H9 (cell line): ENCODE results near the gene EVX2. TPM values are rescaled to one million over a fixed set of nuclear protein-coding genes. Genes with fewer than 3 reads are reported as not detected.

Source experiments
- DNase-seq: peaks from one replicate; pipeline ENCODE4 v3.0.0-alpha.2; 2017
- H2AFZ ChIP-seq: one replicate; pipeline ENCODE4 v1.6.1; 2013; ENCODE audit warnings: mild to moderate bottlenecking, low read length, control low read depth, moderate library complexity
- H2AK5ac ChIP-seq: 2 replicates; pipeline ENCODE4 v1.6.1; 2013; ENCODE audit warnings: low read length, control low read depth, mixed read lengths; ENCODE audit not compliant: insufficient read length
- H2BK120ac ChIP-seq: one replicate; pipeline ENCODE4 v1.6.1; 2013; ENCODE audit warnings: low read depth, mild to moderate bottlenecking, low read length, control low read depth, inconsistent platforms; ENCODE audit not compliant: poor library complexity, severe bottlenecking
- H2BK12ac ChIP-seq: 2 replicates; pipeline ENCODE4 v1.6.1; 2013; ENCODE audit warnings: low read length, control low read depth, mixed read lengths, low read depth; ENCODE audit not compliant: insufficient read length
- H2BK15ac ChIP-seq: 2 replicates; pipeline ENCODE4 v1.6.1; 2013; ENCODE audit warnings: low read depth, low read length, control low read depth
- H2BK20ac ChIP-seq: one replicate; pipeline ENCODE4 v1.6.1; 2013; ENCODE audit warnings: low read depth, mild to moderate bottlenecking, low read length, control low read depth, inconsistent platforms; ENCODE audit not compliant: poor library complexity, severe bottlenecking
- H2BK5ac ChIP-seq: 2 replicates; pipeline ENCODE4 v1.6.1; 2013; ENCODE audit warnings: low read length, control low read depth, mixed read lengths; ENCODE audit not compliant: insufficient read length
- H3K14ac ChIP-seq: 2 replicates; pipeline ENCODE4 v1.6.1; 2013; ENCODE audit warnings: low read length, control low read depth; ENCODE audit not compliant: insufficient read depth
- H3K18ac ChIP-seq: 2 replicates; pipeline ENCODE4 v1.6.1; 2013; ENCODE audit warnings: low read depth, mild to moderate bottlenecking, mixed read lengths, low read length, control low read depth; ENCODE audit not compliant: insufficient read length
- H3K23ac ChIP-seq: 2 replicates; pipeline ENCODE4 v1.6.1; 2013; ENCODE audit warnings: low read length, control low read depth, mixed read lengths, low read depth; ENCODE audit not compliant: insufficient read length
- H3K23me2 ChIP-seq: 2 replicates; pipeline ENCODE4 v1.6.1; 2013; ENCODE audit warnings: low read depth, mild to moderate bottlenecking, mixed read lengths, low read length, control low read depth; ENCODE audit not compliant: insufficient read length, poor library complexity, severe bottlenecking
- H3K27ac ChIP-seq: 2 replicates; pipeline ENCODE4 v1.5.1; 2013; ENCODE audit warnings: low read length, control low read depth, mixed read lengths, low read depth; ENCODE audit not compliant: insufficient read length
- H3K27me3 ChIP-seq: 2 replicates; pipeline ENCODE4 v1.6.1; 2013; ENCODE audit warnings: low read length, control low read depth, inconsistent platforms; ENCODE audit not compliant: insufficient read depth
- H3K4ac ChIP-seq: 2 replicates; pipeline ENCODE4 v1.6.1; 2013; ENCODE audit warnings: low read depth, mild to moderate bottlenecking, control low read depth, inconsistent platforms, low read length, moderate library complexity
- H3K4me1 ChIP-seq: 2 replicates; pipeline ENCODE4 v1.6.1; 2013; ENCODE audit warnings: low read length, control low read depth, inconsistent platforms; ENCODE audit not compliant: insufficient read depth
- H3K4me2 ChIP-seq: 2 replicates; pipeline ENCODE4 v1.6.1; 2013; ENCODE audit warnings: low read length, control low read depth, mixed read lengths; ENCODE audit not compliant: insufficient read length, insufficient read depth
- H3K56ac ChIP-seq: 2 replicates; pipeline ENCODE4 v1.6.1; 2013; ENCODE audit warnings: low read depth, mild to moderate bottlenecking, mixed read lengths, low read length, control low read depth; ENCODE audit not compliant: insufficient read length
- H3K79me1 ChIP-seq: 2 replicates; pipeline ENCODE4 v1.6.1; 2013; ENCODE audit warnings: low read depth, mild to moderate bottlenecking, moderate library complexity, low read length, control low read depth, inconsistent platforms; ENCODE audit not compliant: insufficient read depth, poor library complexity, severe bottlenecking
- H3K79me2 ChIP-seq: 2 replicates; pipeline ENCODE4 v1.6.1; 2013; ENCODE audit warnings: low read length, control low read depth, inconsistent platforms; ENCODE audit not compliant: insufficient read depth
- H3K9ac ChIP-seq: 2 replicates; pipeline ENCODE4 v1.6.1; 2013; ENCODE audit warnings: low read length, control low read depth, mixed read lengths; ENCODE audit not compliant: insufficient read length; ENCODE audit errors: extremely low read depth
- H3K9me3 ChIP-seq: one replicate; pipeline ENCODE4 v1.6.1; 2013; ENCODE audit warnings: low read depth, low read length, inconsistent platforms; ENCODE audit not compliant: control insufficient read depth
- H3T11ph ChIP-seq: one replicate; pipeline ENCODE4 v1.6.1; 2013; ENCODE audit warnings: mild to moderate bottlenecking, low read length, control low read depth, inconsistent platforms
- H4K20me1 ChIP-seq: one replicate; pipeline ENCODE4 v1.6.1; 2013; ENCODE audit not compliant: control insufficient read depth, insufficient read length, insufficient read depth
- H4K5ac ChIP-seq: 2 replicates; pipeline ENCODE4 v1.6.1; 2013; ENCODE audit warnings: low read depth, mild to moderate bottlenecking, mixed read lengths, low read length, control low read depth; ENCODE audit not compliant: insufficient read length
- H4K8ac ChIP-seq: replicated peaks from 2 replicates; pipeline ENCODE4 v1.6.1; 2013; ENCODE audit warnings: low read length, control low read depth, mixed read lengths, low read depth; ENCODE audit not compliant: insufficient read length
- H4K91ac ChIP-seq: 2 replicates; pipeline ENCODE4 v1.6.1; 2013; ENCODE audit warnings: low read depth, mild to moderate bottlenecking, moderate library complexity, mixed read lengths, low read length, control low read depth; ENCODE audit not compliant: insufficient read length
- H3K27ac Mint-ChIP-seq, 3 experiments: 2 replicates in 2 of 3; 3 replicates in 1 of 3; pipeline ENCODE4 v1.8.0; 2020 to 2021; ENCODE audit warnings: mixed read lengths in 3 of 3, mild to moderate bottlenecking in 1 of 3, moderate library complexity in 1 of 3
- H3K27me3 Mint-ChIP-seq: 2 replicates; pipeline ENCODE4 v1.8.0; 2021; ENCODE audit warnings: low read depth, mild to moderate bottlenecking, moderate library complexity, mixed read lengths
- H3K36me3 Mint-ChIP-seq, 3 experiments: 2 replicates in 2 of 3; 3 replicates in 1 of 3; pipeline ENCODE4 v1.8.0; 2020 to 2021; ENCODE audit warnings: low read depth in 3 of 3, mixed read lengths in 3 of 3; ENCODE audit not compliant: insufficient read depth in 1 of 3
- H3K4me1 Mint-ChIP-seq, 2 experiments: 2 replicates each; pipeline ENCODE4 v1.8.0; 2020; ENCODE audit warnings: mixed read lengths in 2 of 2
- H3K4me3 Mint-ChIP-seq, 2 experiments: 2 replicates in 1 of 2; 3 replicates in 1 of 2; pipeline ENCODE4 v1.8.0; 2020 to 2021; ENCODE audit warnings: mild to moderate bottlenecking in 2 of 2, mixed read lengths in 2 of 2, moderate library complexity in 1 of 2
- H3K9me3 Mint-ChIP-seq, 2 experiments: 2 replicates in 1 of 2; 3 replicates in 1 of 2; pipeline ENCODE4 v1.8.0; 2020; ENCODE audit warnings: mild to moderate bottlenecking in 2 of 2, mixed read lengths in 2 of 2, moderate library complexity in 1 of 2
- total RNA-seq: library from RNA; stranded (reverse); gene quantifications from 2 replicates; pipeline ENCODE4 v1.2.1, GENCODE V29; 2021
- TF ChIP-seq, protein P1 (sequence below): fragments of 200-600 bp; sonication (generic); conservative IDR thresholded peaks from 3 replicates; pipeline ENCODE4 v1.8.0; 2021; ENCODE audit warnings: antibody characterized with exemption, mild to moderate bottlenecking

EVX2 gene
- total RNA-seq, 1 experiment from 2014 or later: not detected

DNA sequence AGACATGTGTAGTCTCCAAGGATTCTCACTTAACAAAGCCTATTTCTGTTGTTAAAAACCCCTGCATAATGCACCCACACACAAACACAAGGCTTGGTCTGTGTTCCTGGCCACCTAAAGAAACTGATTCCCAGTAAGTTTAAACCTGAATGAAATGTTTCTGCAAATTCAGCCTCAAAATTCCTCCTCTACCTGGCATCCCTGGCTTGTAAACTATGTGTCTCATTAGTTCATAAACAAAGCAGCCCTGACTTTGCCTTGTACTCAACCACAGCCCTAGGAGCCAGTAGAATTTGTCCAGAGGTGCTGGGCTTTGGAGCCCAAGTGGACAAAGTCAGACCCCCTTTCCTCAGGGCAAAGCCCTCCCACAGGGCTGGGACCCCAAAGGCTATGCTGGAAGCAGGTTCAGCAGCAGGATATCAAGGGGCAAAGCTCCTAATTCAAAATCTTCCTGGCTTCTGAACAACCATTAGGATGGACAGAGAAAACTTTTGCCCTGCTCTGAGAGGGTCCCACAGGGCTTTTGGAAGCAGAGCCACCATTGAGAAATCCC, 6.2 kb upstream of the EVX2 start:
- Histone ChIP-seq H3K9me3 (no peaks in the 10 kb centered on the region), H2AFZ (no peak overlapping the region), H3K27me3 (peaks cover 95% of the 10 kb centered on the region), H2BK20ac (no peak overlapping the region), H4K20me1 (no peaks in the 10 kb centered on the region), H2BK15ac (no peak overlapping the region), H4K8ac (no peak overlapping the region), H3K14ac (no peak overlapping the region), H3K79me2 (no peaks in the 10 kb centered on the region), H4K91ac (no peak overlapping the region), H2AK5ac (no peak overlapping the region), H3K56ac (no peak overlapping the region), H2BK5ac (no peak overlapping the region), H3K9ac (no peak overlapping the region), H3K27ac (no peak overlapping the region), H3K23me2 (no peaks in the 10 kb centered on the region), H3K18ac (no peak overlapping the region), H3T11ph (no peak overlapping the region), H4K5ac (no peak overlapping the region), H2BK120ac (no peak overlapping the region), H3K79me1 (no peaks in the 10 kb centered on the region), H3K4ac (no peak overlapping the region), H2BK12ac (no peak overlapping the region), H3K4me2 (no peak overlapping the region), H3K4me1 (peaks cover 3% of the 10 kb centered on the region; the same call in 1 of the 2 replicates), H3K23ac (no peak overlapping the region)
- no peak overlapping the region for H3K4me3 Mint-ChIP-seq
- DNase-seq: no peak
- H3K27me3 Mint-ChIP-seq: peaks cover 98% of the 10 kb centered on the region
- peaks cover 0 to 3% (median 0%) of the 10 kb centered on the region in 3 experiments; a peak in 2 of 7 replicates for H3K36me3 Mint-ChIP-seq
- peaks cover 11 to 16% of the 10 kb centered on the region in 2 experiments; a peak in 4 of 5 replicates for H3K9me3 Mint-ChIP-seq
- TF ChIP-seq, protein P1, sequence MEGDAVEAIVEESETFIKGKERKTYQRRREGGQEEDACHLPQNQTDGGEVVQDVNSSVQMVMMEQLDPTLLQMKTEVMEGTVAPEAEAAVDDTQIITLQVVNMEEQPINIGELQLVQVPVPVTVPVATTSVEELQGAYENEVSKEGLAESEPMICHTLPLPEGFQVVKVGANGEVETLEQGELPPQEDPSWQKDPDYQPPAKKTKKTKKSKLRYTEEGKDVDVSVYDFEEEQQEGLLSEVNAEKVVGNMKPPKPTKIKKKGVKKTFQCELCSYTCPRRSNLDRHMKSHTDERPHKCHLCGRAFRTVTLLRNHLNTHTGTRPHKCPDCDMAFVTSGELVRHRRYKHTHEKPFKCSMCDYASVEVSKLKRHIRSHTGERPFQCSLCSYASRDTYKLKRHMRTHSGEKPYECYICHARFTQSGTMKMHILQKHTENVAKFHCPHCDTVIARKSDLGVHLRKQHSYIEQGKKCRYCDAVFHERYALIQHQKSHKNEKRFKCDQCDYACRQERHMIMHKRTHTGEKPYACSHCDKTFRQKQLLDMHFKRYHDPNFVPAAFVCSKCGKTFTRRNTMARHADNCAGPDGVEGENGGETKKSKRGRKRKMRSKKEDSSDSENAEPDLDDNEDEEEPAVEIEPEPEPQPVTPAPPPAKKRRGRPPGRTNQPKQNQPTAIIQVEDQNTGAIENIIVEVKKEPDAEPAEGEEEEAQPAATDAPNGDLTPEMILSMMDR: no peak
- H3K27ac Mint-ChIP-seq: no peak overlapping the region
- peaks cover 11 to 27% of the 10 kb centered on the region in 2 experiments for H3K4me1 Mint-ChIP-seq
